GM12873 (cell line): ENCODE data around the gene ZNF26.

Experiments
- TF ChIP-seq, protein P1 (sequence below): IDR thresholded peaks from 2 replicates; pipeline ENCODE4 v1.5.1; 2012; ENCODE audit warnings: low read depth, mild to moderate bottlenecking, moderate library complexity, low read length, control low read depth; ENCODE audit not compliant: insufficient read depth; ENCODE audit errors: missing control alignments

The ZNF26 gene

DNA sequence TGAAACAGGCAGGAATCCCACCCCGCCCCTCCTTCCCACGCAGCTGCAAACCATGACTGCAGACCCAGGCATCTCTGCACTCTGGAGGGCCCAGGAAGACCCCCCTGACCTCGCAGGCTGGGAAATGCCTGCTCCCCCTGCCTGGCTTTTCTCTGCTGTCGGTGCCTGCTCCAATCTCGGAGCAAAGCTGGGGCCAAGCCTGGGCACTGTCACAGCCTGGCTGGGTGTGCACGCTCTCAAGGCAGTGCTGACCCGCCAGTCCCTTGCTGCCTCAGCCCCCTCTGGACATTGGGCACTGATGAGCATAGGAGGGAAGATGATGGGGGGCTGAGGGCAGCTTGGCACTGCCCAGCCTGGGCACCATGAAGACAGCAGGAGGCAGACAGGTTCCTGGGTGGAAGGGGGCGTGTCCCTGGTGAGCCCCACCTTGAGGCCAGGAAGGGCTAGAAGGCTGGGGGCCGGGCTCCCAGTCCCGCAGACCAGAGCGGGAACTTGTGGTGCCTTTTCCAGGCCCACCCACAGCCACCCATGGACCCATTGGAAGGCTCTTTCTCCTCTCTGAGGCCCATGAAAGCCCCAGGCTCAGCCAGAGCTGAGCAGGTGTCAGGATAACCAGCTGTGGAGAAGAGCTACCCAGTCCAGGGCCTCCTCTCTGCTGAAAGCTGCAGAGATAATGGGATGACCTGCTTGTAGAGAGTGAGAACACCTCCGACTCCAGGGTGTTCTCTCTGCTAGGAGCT, 19.3 kb upstream of the ZNF26 start:
- TF ChIP-seq, protein P1, sequence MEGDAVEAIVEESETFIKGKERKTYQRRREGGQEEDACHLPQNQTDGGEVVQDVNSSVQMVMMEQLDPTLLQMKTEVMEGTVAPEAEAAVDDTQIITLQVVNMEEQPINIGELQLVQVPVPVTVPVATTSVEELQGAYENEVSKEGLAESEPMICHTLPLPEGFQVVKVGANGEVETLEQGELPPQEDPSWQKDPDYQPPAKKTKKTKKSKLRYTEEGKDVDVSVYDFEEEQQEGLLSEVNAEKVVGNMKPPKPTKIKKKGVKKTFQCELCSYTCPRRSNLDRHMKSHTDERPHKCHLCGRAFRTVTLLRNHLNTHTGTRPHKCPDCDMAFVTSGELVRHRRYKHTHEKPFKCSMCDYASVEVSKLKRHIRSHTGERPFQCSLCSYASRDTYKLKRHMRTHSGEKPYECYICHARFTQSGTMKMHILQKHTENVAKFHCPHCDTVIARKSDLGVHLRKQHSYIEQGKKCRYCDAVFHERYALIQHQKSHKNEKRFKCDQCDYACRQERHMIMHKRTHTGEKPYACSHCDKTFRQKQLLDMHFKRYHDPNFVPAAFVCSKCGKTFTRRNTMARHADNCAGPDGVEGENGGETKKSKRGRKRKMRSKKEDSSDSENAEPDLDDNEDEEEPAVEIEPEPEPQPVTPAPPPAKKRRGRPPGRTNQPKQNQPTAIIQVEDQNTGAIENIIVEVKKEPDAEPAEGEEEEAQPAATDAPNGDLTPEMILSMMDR, result no peak

DNA sequence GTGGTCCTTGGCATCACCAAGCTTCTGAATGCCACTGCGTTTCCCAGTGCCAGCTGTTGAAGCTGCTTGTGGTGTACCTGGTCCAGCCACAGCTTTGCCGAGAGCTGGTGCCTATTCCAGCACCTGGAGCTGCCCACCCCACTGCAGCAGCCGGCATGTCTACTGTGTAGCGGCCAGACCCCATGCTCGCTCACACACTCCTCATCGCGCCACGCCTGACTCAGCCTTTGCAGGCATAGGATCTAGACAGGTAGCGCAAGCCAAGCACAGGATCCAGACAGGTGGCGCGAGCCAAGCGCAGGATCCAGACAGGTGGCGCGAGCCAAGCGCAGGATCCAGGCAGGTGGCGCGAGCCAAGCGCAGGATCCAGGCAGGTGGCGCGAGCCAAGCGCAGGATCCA, 18.4 kb upstream of the ZNF26 start:
- TF ChIP-seq, protein P1, result no peak

DNA sequence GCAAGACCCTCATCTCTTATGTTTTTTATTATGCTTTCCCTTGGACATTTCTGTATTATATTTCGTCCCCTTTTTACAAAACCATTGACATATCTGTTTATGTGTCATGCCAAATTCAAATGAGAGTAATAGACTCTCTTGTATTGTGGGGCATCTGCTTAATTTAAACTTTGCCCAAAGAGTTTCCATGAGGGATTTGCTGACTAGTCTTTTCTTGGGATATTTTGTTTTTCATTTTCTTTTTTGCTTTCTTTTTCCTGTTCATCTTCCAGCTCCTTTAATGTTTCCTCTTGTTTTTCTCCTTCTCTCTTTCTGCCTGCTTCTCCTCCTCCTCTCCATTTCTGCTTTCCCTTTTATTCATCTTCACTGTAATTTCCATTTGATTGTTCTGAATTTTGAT, 13.8 kb upstream of the ZNF26 start:
- TF ChIP-seq, protein P1, result no peak

DNA sequence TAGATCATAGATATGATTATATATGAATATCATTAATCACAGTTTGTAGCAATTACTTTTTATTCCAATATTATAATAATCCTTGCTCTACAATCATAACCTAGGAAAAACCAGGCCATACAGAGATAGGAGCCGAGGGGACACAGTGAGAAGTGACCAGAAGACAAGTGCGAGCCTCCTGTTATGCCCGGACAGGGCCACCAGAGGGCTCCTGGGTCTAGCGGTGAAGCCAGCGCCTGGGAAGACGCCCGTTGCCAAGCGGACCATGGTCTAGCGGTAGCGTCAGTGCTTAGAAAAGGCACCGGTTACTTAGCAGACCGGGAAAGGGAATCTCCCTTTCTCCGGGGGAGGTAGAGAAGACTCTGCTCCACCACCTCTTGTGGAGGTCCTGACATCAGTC, 9.3 kb upstream of the ZNF26 start:
- TF ChIP-seq, protein P1, result peak; percentile 38

DNA sequence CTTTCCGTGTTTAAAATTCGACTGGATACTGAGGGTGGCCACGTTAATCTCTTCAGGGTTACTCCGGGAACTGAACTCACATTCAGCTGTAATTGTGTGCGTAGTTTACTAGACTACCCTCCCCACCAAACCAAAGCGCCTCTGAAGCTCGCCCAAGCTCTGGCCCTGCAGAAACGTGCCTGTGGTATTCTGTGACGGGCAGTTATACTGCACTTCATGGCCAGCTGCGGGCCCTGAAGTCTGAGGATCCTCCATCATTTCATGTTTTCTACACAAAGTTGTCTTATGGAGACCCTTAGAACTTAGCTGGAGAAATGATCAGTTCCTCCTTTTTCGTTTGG, 688 bp downstream of the ZNF26 start:
- TF ChIP-seq, protein P1, result no peak

DNA sequence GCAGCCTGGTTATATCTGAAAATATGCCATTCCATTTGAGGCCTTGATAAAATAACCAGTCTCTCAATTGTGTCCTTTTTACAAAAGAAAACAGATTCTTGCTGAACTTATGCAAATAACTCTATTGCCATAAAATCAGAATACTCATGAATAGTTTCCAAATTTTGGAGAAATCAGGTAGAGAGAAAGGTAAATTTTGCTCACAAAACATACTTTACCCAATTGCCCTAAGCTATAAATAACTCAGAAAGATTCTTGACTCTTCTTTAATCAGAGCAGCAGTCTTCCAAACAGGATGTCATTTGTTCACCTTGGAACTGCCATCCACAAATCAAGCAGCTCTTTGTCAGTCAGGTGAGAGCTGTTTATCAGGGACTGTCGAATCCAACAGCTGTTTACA, 12.6 kb downstream of the ZNF26 start:
- TF ChIP-seq, protein P1, result no peak

DNA sequence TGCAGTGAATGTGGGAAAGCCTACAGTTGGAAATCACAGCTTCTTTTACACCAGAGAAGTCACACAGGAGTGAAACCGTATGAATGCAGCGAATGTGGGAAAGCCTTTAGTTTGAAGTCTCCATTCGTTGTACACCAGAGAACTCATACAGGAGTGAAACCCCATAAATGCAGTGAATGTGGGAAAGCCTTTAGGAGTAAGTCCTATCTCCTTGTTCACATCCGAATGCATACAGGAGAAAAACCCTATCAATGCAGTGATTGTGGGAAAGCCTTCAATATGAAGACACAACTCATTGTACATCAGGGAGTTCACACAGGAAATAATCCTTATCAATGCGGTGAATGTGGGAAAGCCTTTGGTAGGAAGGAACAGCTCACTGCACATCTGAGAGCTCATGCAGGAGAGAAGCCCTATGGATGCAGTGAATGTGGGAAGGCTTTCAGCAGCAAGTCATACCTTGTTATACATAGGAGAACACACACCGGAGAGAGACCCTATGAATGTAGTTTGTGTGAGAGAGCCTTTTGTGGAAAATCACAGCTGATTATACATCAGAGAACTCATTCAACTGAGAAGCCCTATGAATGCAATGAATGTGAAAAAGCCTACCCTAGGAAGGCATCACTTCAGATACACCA, 24.6 kb downstream of the ZNF26 start:
- TF ChIP-seq, protein P1, result no peak
